ENCODE data around the gene SLC29A2.
"Not testable (repeated sequence)": the region's sequence is repeated elsewhere in the genome, so short reads cannot be mapped to it uniquely, and the experiment has no call there.

SLC29A2 gene

GRCh38 chr11:66333896-66334604, 37.5 kb downstream of the SLC29A2 start:
- no peak for DNase-seq (ENCODE audit: low read depth)

GRCh38 chr11:66333220-66333877, 38.2 kb downstream of the SLC29A2 start:
- DNase-seq (ENCODE audit: low read depth), result no peak

DNA sequence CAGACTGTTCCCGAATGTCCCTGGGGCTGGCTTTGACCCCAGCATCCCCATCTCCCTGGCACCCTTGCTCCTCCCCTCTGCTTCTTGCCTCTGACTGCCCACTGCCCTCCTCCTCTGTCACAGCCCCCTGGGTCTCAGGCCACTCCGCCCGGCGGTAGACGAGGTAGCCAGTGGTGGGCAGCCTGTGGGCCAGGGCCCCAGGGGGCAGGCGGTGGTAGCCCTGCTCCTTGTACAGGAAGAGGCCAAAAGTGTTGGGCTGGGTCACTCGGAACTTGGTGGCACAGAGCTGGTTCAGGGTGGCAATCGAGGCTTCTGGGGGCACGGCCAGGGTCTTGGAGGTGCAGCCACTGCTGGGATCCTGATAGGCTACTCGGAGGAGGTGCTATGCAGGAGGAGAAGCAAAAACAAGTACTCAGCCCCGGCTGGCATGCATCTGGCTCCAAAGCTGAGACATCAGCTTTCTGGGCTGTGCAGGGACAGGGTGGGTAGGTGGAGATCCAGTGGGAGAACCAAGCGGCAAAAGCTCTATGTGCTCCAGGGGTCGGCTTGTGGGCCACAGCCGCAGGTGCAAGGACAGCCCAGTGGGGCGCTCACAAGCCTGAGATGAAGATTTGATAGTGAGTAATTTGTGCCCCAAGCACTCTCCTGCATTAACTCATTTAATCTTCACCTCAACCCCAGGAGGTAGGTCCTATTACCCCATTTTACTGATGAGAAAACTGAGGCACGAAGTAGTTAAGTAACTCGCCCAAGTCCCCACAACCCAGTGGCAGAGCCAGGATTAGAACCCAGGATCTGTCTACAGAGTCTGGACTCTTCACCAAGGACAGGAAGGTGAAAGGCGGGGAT, 39.0 kb downstream of the SLC29A2 start:
- no peak for DNase-seq (ENCODE audit: low read depth)

DNA sequence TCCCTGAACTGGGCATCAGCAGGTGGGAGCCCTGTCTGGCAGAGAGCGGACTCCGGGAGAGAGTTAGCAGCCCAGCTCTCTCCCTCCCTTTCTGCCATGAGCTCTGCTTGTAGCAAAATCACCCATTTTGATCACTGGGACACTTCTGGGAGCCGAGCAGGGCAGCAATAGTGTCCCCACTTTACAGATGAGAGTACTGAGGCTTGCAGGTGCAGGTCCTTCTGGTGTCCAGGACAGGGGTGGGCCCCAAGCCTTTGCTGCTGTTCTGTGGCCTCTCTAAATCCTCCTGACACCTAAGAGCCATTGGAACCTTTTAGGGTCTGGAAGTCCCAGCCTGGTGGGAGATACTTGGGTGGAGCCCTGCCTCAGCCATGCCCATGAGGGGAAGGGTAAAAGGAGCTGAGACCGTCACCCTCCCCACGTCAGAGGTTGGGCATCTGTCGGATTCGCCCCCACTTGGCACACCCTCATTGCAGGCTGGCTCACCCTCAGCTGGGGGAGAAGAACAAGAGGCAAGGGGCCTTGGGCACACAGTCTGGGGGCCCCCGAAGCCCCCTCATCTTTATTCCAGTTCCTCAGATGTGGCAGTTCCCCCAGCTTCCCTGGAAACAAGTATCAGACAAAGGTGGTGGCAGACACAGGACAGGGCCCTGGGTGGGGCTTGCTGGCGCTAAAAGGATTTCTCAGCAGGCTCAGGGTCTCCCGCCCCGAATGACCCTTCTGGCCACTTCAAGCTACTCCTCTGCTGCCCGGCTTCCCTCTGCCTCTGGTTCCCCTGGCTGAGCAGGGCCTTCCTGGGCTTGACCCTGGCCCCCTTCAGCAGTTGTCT, 39.8 kb downstream of the SLC29A2 start:
- DNase-seq (ENCODE audit: low read depth), result no peak

DNA sequence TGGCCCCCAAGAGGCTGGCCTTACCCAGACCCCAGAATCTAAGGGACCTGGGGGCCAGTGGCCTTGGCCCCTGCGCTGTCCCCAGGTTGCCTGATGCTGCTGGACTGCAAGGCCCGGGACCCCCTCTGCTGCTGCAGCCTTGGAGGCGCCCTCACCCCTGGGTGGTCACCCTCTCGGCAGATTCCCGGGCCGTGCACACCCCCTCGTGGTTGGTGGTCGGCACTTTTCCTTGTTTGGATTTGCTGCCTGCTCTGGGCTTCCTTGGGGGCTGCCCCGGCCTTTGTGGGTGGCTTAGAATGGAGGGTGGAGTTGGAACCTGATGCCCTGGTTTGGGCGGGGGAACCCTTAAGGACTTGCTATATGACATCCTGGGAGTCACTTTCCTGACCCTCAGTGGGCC, 40.6 kb downstream of the SLC29A2 start:
- DNase-seq (ENCODE audit: low read depth), result no peak

DNA sequence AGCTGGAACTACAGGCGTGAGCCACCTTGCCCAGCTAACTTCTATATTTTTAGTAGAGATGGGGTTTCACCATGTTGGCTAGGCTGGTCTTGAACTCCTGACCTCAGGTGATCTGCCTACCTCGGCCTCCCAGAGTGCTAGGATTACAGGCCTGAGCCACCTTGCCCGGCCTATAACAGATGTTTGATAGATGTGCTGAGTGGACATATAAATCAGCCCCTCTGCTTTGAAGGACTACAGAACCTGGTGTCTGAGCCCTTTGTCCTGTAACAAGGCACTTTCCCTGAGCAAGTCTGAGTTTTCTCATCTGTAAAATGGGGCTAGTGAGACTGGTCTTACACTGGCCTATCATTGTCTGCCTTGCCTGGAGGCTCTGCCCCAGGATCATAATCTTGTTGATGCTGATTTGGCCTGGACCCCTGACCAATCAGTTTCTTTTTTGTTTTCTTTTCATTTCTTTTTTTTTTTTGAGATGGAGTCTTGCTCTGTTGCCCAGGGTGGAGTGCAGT, 42.3 kb downstream of the SLC29A2 start:
- no peak for DNase-seq (ENCODE audit: low read depth)

DNA sequence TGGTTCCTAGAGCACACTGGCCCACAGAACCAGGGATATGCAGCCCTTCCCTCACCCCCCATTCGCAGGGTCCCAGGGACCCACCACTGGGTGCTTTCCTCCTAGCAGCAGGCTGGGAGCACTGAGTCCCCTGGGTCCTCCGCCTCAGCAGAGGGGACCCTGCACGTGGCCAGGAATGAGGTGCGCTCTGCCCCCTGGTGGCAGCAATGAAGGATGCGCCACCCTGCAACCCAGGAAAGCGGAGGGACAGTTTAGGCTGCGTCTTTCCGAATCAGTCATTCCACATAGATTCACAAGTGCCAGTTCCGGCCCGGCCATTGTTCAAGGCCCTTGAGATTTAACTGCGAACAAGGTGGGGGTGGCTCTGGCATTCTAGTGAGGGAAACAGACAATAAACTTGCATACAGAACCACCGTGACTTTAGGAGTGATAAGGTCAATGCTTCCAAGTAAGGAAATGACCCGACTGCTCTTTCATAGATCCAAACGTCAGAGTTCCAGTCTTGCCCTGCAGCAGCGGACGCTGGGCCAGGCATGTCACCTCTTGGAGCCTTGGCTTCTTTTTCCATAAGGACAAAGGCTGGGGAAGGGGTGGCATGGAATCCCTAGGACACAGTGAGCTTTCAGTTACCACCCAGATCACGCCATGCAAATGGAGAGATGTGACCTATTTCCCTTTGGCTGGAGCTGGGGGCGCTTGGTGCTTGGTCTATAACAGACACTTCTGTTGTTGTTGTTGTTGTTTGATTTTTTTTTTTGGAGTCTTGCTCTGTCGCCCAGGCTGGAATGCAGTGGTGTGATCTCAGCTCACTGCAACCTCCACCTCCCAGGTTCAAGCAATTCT, 43.0 kb downstream of the SLC29A2 start:
- peak; percentile 50 for DNase-seq (ENCODE audit: low read depth)

GRCh38 chr11:66328031-66328301, 43.6 kb downstream of the SLC29A2 start:
- DNase-seq (ENCODE audit: low read depth), result no peak

DNA sequence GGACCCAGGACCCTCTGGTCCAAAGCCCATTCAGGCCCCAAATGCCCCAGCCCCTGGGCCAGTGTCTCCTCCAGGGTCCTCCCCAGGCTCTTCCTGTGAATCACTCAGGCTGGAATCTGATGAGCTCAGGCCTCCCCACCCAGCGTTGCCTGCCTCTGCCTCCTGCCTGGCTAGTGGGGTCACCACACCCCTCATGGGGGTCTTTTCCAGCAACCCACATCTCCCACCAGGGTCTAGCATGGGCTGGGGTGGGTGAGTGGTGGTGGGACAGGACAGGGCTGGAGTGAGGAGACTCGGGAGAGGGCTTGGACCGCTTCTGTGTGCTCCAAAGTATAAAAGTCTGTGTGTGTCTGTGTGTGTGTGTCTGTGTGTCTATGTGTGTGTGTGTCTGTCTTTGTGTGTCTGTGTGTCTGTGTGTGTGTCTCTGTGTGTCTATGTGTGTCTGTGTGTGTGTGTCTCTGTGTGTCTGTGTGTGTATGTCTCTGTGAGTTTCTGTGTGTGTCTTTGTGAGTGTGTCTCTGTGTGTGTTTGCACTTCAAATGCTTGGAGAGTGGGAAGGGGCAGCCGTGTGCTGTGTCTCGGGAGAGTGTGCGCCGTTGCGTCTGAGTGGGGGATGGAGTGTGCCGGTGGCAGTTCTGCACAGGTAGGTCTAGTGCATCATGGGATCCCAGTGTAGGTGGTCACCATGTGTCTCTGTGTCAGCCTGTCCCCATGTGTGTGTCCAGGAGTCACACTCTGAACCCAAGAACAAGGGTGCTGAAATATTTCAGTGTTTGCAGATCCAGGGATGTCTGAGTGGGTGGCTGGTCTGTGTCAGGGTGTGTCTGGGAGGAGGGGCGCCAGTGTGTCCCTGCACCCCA, 44.2 kb downstream of the SLC29A2 start:
- peak; percentile 73 for DNase-seq (ENCODE audit: low read depth)

DNA sequence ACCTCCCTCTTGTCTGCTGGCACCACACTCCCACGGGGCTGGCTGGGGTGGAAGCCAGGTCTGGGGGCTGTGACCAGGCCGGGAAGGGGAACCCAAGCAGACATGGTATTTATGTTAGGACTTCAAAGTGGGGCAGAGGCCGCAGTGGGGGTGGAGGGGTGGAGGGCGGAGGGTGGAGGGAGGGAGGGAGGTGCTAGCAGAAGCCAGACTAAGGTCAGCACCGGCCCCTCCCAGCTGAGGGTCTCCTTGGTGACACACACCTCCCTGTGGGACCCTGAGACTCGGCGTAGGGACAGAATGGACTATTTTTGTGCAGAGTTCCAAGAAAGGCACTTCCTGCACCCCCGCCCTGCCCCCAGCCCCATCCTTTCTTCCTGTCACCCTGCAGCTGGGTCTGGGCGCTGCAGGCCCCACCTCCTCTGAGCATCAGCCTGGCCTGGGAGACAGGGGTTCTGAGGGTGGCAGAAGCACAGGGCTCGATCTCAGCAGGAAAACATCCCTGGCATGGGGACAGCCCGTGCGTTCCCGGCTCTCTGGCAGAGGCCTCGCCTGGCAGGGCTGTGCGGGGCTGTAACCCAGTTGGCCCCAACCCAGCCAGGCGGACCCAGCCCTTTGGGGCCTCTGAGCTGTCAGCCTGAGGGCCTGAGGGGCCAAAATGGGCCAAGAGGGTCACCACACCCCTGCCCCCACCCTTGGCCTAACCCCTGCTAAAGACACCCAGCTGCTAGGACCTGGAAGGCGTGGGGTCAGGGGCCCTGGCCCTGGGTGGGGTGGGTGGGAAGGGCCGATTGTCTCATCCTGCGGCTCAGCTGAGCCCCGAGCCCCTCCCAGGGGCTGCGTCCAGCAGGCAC, 45.1 kb downstream of the SLC29A2 start:
- no peak for DNase-seq (ENCODE audit: low read depth)

DNA sequence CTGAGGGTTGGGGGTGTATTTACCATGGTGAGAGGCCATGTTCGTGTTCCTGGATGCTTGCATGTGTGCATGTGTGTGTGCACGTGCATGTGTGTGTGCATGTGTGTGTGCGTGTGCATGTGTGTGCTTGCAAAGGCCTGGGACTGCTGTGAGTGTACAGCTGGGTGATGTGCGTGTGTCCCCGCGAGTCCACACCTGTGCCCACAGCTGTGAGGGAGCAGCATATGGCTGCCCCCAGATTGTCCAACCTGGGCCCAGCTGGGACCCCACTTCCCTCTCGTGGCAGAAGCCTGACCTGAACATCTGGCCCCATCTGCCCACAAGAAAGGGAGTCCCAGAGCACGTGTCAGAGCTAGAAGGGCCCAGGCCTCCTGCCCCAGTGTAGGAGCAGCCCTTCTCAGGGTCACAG, 46.3 kb downstream of the SLC29A2 start:
- no peak for DNase-seq (ENCODE audit: low read depth)

DNA sequence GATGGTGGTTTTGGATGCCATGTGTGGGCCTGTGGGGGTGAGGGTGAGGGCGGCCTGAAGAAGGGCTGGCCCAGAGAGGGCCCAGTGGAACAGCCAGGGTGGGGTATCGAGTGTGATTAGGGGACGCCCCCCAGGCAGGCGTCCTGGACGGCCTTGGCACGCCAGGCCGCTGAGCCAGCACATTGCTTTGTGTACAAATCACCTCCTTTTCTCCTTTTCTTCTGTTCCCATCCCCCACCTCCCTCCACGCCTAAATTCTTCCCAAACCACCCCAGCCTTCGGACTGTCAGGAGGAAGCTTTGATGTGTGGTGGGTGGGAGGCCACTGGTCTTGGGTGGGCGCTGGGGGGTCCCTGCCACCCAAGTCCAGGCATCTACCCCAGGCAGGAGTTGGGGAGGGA, 46.9 kb downstream of the SLC29A2 start:
- DNase-seq (ENCODE audit: low read depth), result peak; percentile 36

GRCh38 chr11:66323684-66324083, 47.9 kb downstream of the SLC29A2 start:
- no peak for DNase-seq (ENCODE audit: low read depth)

GRCh38 chr11:66322732-66323427, 48.7 kb downstream of the SLC29A2 start:
- no peak for DNase-seq (ENCODE audit: low read depth)

DNA sequence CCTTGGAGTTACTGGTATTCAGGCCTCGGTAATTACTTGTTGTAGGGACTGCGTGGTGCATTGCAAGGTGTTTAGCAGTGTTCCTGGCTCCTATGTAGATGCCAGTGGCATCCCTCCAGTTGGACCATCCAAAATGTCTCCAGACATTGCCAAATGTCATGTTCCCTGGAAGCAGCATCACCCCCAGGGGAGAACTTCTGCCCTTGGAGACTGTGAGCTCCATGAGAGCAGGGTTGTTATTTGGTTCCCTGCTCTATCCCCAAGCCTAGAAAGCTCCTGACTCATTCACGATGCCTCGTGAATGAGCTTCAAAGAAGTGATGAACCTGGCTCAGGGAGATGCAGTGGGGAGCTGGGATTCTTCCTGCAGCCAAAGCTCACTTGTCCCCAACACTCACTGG, 50.0 kb downstream of the SLC29A2 start:
- no peak for DNase-seq (ENCODE audit: low read depth)

GRCh38 chr11:66320748-66321147, 50.8 kb downstream of the SLC29A2 start:
- not testable (repeated sequence) for DNase-seq (ENCODE audit: low read depth)

- not testable (repeated sequence) for DNase-seq (ENCODE audit: low read depth)
Observed at GRCh38 chr11:66320289-66320688, 51.3 kb downstream of the SLC29A2 start.

DNA sequence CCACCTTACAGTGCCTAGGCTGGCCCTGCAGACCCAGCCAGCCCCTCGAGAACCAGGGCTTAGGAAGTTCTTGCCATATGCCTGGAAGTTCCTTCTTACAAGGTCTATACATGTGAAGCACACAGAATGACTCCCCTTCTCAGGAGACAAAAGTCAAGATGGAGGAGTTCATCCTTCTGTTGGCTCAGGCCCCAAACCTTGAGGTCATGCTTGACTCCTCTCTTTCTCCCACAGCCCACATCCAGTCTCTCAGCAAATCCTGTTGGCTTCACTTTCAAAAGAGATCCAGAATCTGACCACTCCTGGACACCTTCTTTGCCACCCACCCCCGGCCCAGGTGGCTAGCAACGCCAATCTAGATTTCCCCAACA, 53.0 kb downstream of the SLC29A2 start:
- peak; percentile 63 for DNase-seq (ENCODE audit: low read depth)
